ENCODE results near the gene CHRD.
"Not testable (repeated sequence)": the region's sequence is repeated elsewhere in the genome, so short reads cannot be mapped to it uniquely, and the experiment has no call there.

The CHRD gene

GRCh38 chr3:184419171-184419570, 39.3 kb downstream of the CHRD start:
- DNase-seq: no peak

- DNase-seq: no peak
These were observed 43.7 kb downstream of the CHRD start for GRCh38 chr3:184423561-184423960.

GRCh38 chr3:184426691-184427141, 46.9 kb downstream of the CHRD start:
- no peak for DNase-seq

- DNase-seq: no peak
These were observed 48.8 kb downstream of the CHRD start for GRCh38 chr3:184428561-184429175.

GRCh38 chr3:184429786-184430185, 49.9 kb downstream of the CHRD start:
- DNase-seq: no peak

GRCh38 chr3:184430940-184431339, 51.1 kb downstream of the CHRD start:
- DNase-seq: no peak

GRCh38 chr3:184433178-184433577, 53.3 kb downstream of the CHRD start:
- not testable (repeated sequence) for DNase-seq

- DNase-seq: no peak
These were observed 59.2 kb downstream of the CHRD start for GRCh38 chr3:184439096-184439495.

All from fibroblast of skin of back (primary cell).